WTC11 (cell line): Measurements from ENCODE around the gene RBM19. TPM values are rescaled to one million over a fixed set of nuclear protein-coding genes. Genes with fewer than 3 reads are reported as not detected.

Experiments
- ATAC-seq: fragments of 200-7000 bp; cut with Tn5 transposase; 2 replicates; pipeline ENCODE4 v1.10.0; 2021; ENCODE audit warnings: mild to moderate bottlenecking, moderate library complexity
- CTCF ChIA-PET: fragments of 300-600 bp; sonication (Branson Sonifier 250); formaldehyde crosslinking; loops from one replicate; lab custom pipeline; 2021; ENCODE audit warnings: antibody characterized with exemption; lab: Charles Lee
- POLR2A ChIA-PET: fragments of 350-600 bp; sonication (Branson Sonifier 250); formaldehyde crosslinking; loops from one replicate; lab custom pipeline; 2021; ENCODE audit warnings: antibody characterized with exemption; lab: Charles Lee
- DNase-seq: peaks from one replicate; pipeline ENCODE4 v3.0.0; 2021; ENCODE audit warnings: low spot score
- H3K27ac Mint-ChIP-seq: 2 replicates; pipeline ENCODE4 v1.8.0; 2021; ENCODE audit warnings: mixed read lengths
- H3K27me3 Mint-ChIP-seq: 2 replicates; pipeline ENCODE4 v1.8.0; 2021; ENCODE audit warnings: low read depth, mild to moderate bottlenecking, moderate library complexity, mixed read lengths
- H3K36me3 Mint-ChIP-seq: 2 replicates; pipeline ENCODE4 v1.8.0; 2021; ENCODE audit warnings: mixed read lengths
- H3K4me1 Mint-ChIP-seq: 2 replicates; pipeline ENCODE4 v1.8.0; 2022; ENCODE audit warnings: mixed read lengths
- H3K4me3 Mint-ChIP-seq: 2 replicates; pipeline ENCODE4 v1.8.0; 2021; ENCODE audit warnings: mild to moderate bottlenecking, moderate library complexity, mixed read lengths
- H3K9me3 Mint-ChIP-seq: 2 replicates; pipeline ENCODE4 v1.8.0; 2021; ENCODE audit warnings: mixed read lengths
- AFF4 ChIP-seq: sonication (generic); formaldehyde crosslinking; IDR thresholded peaks from 2 replicates; pipeline ENCODE4 v1.8.1; 2023; ENCODE audit warnings: mild to moderate bottlenecking, missing genetic modification reagents, borderline replicate concordance
- ARID4B ChIP-seq: sonication (generic); formaldehyde crosslinking; IDR thresholded peaks from 2 replicates; pipeline ENCODE4 v1.8.0; 2023; ENCODE audit warnings: missing genetic modification reagents, mild to moderate bottlenecking, borderline replicate concordance
- ATF6 ChIP-seq: sonication (generic); formaldehyde crosslinking; IDR thresholded peaks from 2 replicates; pipeline ENCODE4 v1.8.1; 2023; ENCODE audit warnings: mild to moderate bottlenecking, missing genetic modification reagents
- CREB1 ChIP-seq: sonication (generic); formaldehyde crosslinking; IDR thresholded peaks from 2 replicates; pipeline ENCODE4 v1.8.0; 2023; ENCODE audit warnings: mild to moderate bottlenecking, missing genetic modification reagents
- CTCF ChIP-seq: fragments of 200-600 bp; IDR thresholded peaks from 2 replicates; pipeline ENCODE4 v1.8.0; 2022; ENCODE audit warnings: antibody characterized with exemption
- ETV6 ChIP-seq: sonication (generic); formaldehyde crosslinking; IDR thresholded peaks from 2 replicates; pipeline ENCODE4 v1.8.1; 2022; ENCODE audit warnings: mild to moderate bottlenecking, missing genetic modification reagents
- FOXP4 ChIP-seq: sonication (generic); formaldehyde crosslinking; IDR thresholded peaks from 2 replicates; pipeline ENCODE4 v1.8.0; 2022; ENCODE audit warnings: mild to moderate bottlenecking, missing genetic modification reagents
- JAZF1 ChIP-seq: fragments of 250-450 bp; sonication (Bioruptor Pico); IDR thresholded peaks from 2 replicates; pipeline ENCODE4 v1.9.0; 2021; ENCODE audit warnings: moderate library complexity, mild to moderate bottlenecking, inconsistent platforms
- MLX ChIP-seq: sonication (generic); formaldehyde crosslinking; IDR thresholded peaks from 2 replicates; pipeline ENCODE4 v1.8.1; 2023; ENCODE audit warnings: mild to moderate bottlenecking, missing genetic modification reagents, moderate library complexity
- USF1 ChIP-seq: sonication (generic); formaldehyde crosslinking; IDR thresholded peaks from 2 replicates; pipeline ENCODE4 v1.8.0; 2022; ENCODE audit warnings: mild to moderate bottlenecking, missing genetic modification reagents
- ZNF138 ChIP-seq: sonication (generic); formaldehyde crosslinking; conservative IDR thresholded peaks from 2 replicates; pipeline ENCODE4 v1.8.1; 2022; ENCODE audit warnings: mild to moderate bottlenecking, moderate library complexity, missing genetic modification reagents
- ZNF232 ChIP-seq: sonication (generic); formaldehyde crosslinking; IDR thresholded peaks from 2 replicates; pipeline ENCODE4 v1.8.0; 2022; ENCODE audit warnings: mild to moderate bottlenecking, missing genetic modification reagents
- ZNF671 ChIP-seq: fragments of 250-450 bp; sonication (Bioruptor Pico); IDR thresholded peaks from 2 replicates; pipeline ENCODE4 v1.8.0; 2021; ENCODE audit warnings: mild to moderate bottlenecking
- total RNA-seq: library from RNA; stranded (reverse); gene quantifications from 3 replicates; pipeline ENCODE4 v1.2.3, GENCODE V29; 2021

The RBM19 gene
- total RNA-seq, 1 experiment from 2014 or later, result 60.1 TPM

GRCh38 chr12:113796066-113796827 lies 169.9 kb downstream of the RBM19 start (continued):
- TF ChIP-seq AFF4 (CRISPR knock-in tag) (no peak), CTCF (no peak), ETV6 (no peak), ZNF671 (no peak)

GRCh38 chr12:113795445-113795844 lies 170.7 kb downstream of the RBM19 start:
- DNase-seq (no peak), ATAC-seq (no peak)
- no peaks in the 10 kb centered on the region for H3K9me3 Mint-ChIP-seq
- no peak overlapping the region for H3K27ac Mint-ChIP-seq
- POLR2A ChIA-PET, result no interaction called here
- no peak for TF ChIP-seq ZNF232 (CRISPR knock-in tag)
- no peak for TF ChIP-seq ATF6 (CRISPR knock-in tag)
- TF ChIP-seq JAZF1 (CRISPR knock-in tag), result no peak
- no peak for TF ChIP-seq ZNF138 (CRISPR knock-in tag)
- no peak for TF ChIP-seq USF1
- H3K4me3 Mint-ChIP-seq, result no peak overlapping the region
- peaks cover 9% of the 10 kb centered on the region for H3K27me3 Mint-ChIP-seq
- no peaks in the 10 kb centered on the region for H3K4me1 Mint-ChIP-seq
- H3K36me3 Mint-ChIP-seq, result no peaks in the 10 kb centered on the region
- CTCF ChIA-PET, result no interaction called here

- Mint-ChIP-seq H3K27ac (no peak overlapping the region), H3K9me3 (no peaks in the 10 kb centered on the region), H3K36me3 (no peaks in the 10 kb centered on the region), H3K4me1 (no peaks in the 10 kb centered on the region), H3K4me3 (no peak overlapping the region), H3K27me3 (peaks cover 12% of the 10 kb centered on the region)
- ATAC-seq (no peak), DNase-seq (no peak)
- ChIA-PET CTCF (no interaction called here), POLR2A (no interaction called here)
- no peak for TF ChIP-seq FOXP4 (CRISPR knock-in tag)
- TF ChIP-seq USF1, result no peak
- no peak for TF ChIP-seq CREB1
- TF ChIP-seq MLX, result no peak
- TF ChIP-seq ARID4B (CRISPR knock-in tag), result no peak
Measured at GRCh38 chr12:113794774-113795173, 171.4 kb downstream of the RBM19 start.
